Brain microvascular endothelial cell (primary cell): ENCODE results near the gene RFLNA.

Source experiments
- DNase-seq: peaks from one replicate; pipeline ENCODE4 v3.0.0-alpha.2; 2020
- H3K27ac ChIP-seq: fragments of 250-450 bp; sonication (Bioruptor Pico); 2 replicates; pipeline ENCODE4 v1.5.1; 2020; ENCODE audit warnings: mild to moderate bottlenecking, moderate library complexity
- H3K27me3 ChIP-seq: fragments of 250-450 bp; sonication (Bioruptor Pico); replicated peaks from 2 replicates; pipeline ENCODE4 v1.5.1; 2020; ENCODE audit warnings: mild to moderate bottlenecking
- H3K36me3 ChIP-seq: fragments of 250-450 bp; sonication (Bioruptor Pico); replicated peaks from 2 replicates; pipeline ENCODE4 v1.5.1; 2020; ENCODE audit warnings: mild to moderate bottlenecking
- H3K4me3 ChIP-seq: 2 replicates; pipeline ENCODE4 v1.5.1; 2011; ENCODE audit warnings: low read depth, mild to moderate bottlenecking, control low read depth, low read length, moderate library complexity
- in situ Hi-C: cut with HindIII; loops from 2 replicates; pipeline ENCODE4 v1.10.0; 2017; ENCODE audit warnings: low sequenced_read_pairs, low pct_ligation_motif_present
- TF ChIP-seq, protein P1 (sequence below): IDR thresholded peaks from 2 replicates; pipeline ENCODE4 v1.5.1; 2011; ENCODE audit warnings: low read depth, mild to moderate bottlenecking, moderate library complexity, low read length, control low read depth, inconsistent platforms; ENCODE audit errors: missing control alignments

The RFLNA gene

DNA sequence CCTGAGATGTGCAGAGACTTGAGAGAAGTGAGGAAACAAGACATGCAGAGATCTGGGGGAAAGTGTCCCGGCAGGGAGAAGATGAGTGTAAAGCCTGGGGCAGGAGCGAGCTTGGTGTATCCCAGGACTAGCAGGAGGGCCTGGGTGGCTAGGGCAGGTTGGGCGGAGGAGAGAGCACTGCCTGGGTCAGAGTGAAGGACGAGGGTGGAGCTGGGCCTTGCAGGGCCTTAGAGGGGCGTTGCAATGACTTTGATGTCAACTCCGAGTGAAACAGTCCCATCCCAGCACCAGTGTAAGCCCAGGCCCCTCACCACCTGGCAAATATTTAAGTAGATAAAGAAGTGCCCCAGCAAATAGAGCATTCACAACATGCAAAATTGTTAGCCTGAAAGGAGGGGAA lies 24.2 kb upstream of the RFLNA start:
- H3K27me3 ChIP-seq: no peaks in the 10 kb centered on the region
- in situ Hi-C loops: no loop called here
- TF ChIP-seq, protein P1, sequence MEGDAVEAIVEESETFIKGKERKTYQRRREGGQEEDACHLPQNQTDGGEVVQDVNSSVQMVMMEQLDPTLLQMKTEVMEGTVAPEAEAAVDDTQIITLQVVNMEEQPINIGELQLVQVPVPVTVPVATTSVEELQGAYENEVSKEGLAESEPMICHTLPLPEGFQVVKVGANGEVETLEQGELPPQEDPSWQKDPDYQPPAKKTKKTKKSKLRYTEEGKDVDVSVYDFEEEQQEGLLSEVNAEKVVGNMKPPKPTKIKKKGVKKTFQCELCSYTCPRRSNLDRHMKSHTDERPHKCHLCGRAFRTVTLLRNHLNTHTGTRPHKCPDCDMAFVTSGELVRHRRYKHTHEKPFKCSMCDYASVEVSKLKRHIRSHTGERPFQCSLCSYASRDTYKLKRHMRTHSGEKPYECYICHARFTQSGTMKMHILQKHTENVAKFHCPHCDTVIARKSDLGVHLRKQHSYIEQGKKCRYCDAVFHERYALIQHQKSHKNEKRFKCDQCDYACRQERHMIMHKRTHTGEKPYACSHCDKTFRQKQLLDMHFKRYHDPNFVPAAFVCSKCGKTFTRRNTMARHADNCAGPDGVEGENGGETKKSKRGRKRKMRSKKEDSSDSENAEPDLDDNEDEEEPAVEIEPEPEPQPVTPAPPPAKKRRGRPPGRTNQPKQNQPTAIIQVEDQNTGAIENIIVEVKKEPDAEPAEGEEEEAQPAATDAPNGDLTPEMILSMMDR: no peak

DNA sequence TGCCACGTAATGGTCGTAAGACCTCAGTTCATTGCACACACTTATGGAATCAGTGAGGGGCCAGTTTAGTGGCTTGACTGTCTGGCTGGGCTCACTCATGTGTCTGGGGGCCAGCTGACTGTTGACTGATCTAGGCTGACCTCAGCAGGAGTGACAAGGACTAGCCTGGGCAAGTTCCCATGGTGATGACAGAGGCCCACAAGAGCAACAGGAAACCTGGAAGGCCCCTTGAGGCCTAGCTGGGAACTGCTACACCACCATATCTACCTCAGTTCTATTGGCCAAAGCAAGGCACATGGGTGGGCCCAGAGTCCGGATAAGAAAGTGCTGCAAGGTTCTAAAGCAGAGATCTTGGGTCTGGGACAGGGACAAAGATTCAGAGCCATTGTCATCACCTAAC lies 21.3 kb upstream of the RFLNA start:
- in situ Hi-C loops: no loop called here
- Histone ChIP-seq H3K27me3 (peaks cover 11% of the 10 kb centered on the region), H3K36me3 (no peaks in the 10 kb centered on the region), H3K4me3 (no peak overlapping the region), H3K27ac (no peak overlapping the region)
- peak; percentile 47 for DNase-seq
- TF ChIP-seq, protein P1: peak; percentile 60

More for the DNA sequence above, 24.2 kb upstream of the RFLNA start:
- DNase-seq: no peak
- no peaks in the 10 kb centered on the region for H3K36me3 ChIP-seq
- no peak overlapping the region for H3K4me3 ChIP-seq
- no peak overlapping the region for H3K27ac ChIP-seq

DNA sequence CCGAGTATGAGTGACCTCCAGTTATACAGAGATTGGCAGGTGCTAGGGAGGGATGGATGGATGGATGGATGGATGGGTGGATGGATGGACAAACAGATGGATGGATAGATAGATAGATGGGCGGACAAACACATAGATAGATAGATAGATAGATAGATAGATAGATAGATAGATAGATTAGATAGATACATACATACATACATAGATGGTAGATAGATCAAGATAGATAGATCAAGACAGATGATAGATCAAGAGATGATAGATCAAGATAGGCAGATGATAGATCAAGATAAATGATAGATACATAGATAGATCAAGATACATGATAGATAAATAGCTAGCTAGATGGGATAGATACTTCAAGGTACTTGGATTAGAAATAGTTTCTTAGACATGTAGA lies 18.6 kb upstream of the RFLNA start:
- in situ Hi-C loops: no loop called here
- TF ChIP-seq, protein P1: no peak
- DNase-seq: no peak
- Histone ChIP-seq H3K36me3 (no peaks in the 10 kb centered on the region), H3K4me3 (no peak overlapping the region), H3K27me3 (peaks cover 36% of the 10 kb centered on the region), H3K27ac (no peak overlapping the region)

DNA sequence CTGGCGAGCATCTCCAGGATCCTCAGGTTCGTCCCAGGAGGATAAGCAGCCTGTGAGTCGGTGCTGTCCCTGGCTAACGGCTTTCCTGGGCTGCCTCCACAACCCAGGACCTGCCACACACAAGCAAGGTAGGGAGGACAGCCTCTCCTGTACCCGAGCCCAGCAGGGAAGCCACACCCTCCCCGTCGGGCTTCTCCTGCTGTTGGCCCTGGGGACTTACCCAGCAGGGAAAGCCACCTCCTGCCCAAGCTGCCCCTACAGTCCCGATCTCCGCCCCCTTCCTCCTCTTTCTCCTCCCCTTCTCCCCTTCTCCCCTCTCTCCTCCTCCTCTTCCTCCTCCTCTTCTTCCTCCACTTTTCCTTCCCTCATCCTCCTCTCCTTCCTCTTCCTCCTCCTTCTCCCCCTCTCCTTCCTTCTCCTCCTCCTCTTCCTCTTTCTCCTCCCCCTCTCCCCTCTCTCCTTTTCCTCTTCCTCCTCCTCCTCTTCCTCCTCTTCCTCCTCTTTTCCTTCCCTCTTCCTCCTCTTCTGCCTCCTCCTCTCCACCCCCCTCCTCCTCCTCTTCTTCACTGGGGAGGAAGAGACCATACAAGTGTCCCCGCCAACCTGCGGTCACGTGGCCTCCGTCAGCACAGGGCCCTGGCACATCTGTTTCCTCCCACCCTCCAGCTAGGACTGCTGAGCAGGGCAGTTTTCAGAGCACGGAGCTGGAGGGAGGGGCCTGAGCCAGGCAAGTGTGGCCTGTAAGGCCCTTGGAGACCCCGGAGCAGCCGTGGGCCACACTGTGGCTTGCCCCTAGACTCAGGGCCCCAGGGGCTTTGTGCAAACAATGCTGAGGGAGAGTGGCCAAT lies 17.3 kb upstream of the RFLNA start:
- Histone ChIP-seq H3K27ac (no peak overlapping the region), H3K36me3 (no peaks in the 10 kb centered on the region), H3K4me3 (no peak overlapping the region), H3K27me3 (peaks cover 39% of the 10 kb centered on the region)
- in situ Hi-C loops: no loop called here
- TF ChIP-seq, protein P1: no peak
- DNase-seq: no peak

DNA sequence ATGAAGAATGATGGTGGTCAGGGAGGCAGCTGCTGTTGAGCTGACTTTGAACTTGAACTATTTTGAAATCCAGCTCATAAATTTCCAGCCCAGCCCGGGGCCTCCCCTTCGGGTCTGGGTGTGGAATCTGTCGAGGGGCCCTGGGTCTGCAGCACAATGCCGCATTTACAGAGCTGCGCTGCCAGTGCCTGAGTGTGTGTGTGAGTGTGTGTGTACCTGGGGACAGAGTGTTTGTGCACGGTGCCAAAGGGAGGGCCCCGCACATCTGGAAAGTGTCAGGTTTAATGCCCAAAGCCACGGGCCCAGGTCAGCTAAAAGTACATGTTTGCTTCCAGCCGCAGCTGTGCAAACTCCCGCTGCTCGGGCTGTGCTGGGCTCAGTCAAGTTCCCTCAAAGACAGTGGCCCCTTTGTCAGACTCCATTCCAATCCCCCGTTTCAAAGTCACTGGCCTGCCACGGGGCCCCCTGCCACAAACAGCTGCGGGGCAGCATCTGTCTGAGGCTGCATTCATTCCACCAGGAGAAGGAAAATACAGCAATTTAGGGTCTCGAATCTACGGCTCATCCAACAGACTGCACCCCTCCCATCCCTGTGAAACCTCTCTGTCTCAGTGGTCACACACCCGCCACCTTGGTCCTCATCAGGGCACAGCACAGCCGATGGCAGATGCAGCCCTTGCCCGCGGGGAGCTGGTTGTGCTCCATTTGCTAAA lies 16.3 kb upstream of the RFLNA start:
- in situ Hi-C loops: no loop called here
- Histone ChIP-seq H3K36me3 (no peaks in the 10 kb centered on the region), H3K27me3 (peaks cover 39% of the 10 kb centered on the region), H3K27ac (no peak overlapping the region), H3K4me3 (no peak overlapping the region)
- TF ChIP-seq, protein P1: no peak
- DNase-seq: no peak
